Measurements from ENCODE around the gene ZBTB17. TPM values are rescaled to one million over a fixed set of nuclear protein-coding genes. Genes with fewer than 3 reads are reported as not detected.

The ZBTB17 gene
- total RNA-seq, 1 donor from 2014 or later = 42.2 TPM

DNA sequence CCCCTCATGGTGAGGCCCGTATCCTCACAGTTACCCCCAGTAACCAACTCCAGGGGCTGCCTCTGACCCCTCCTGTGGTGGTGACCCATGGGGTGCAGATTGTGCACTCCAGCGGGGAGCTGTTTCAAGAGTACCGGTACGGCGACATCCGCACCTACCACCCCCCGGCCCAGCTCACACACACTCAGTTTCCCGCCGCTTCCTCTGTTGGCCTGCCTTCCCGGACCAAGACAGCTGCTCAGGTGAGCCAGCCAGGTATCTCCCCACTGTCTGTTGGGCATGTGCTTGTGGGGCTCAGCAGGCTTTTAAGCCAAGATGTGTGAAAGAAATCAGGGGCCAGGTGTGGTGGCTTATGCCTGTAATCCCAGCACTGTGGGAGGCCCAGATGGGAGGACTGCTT lies 39.9 kb downstream of the ZBTB17 start:
- Mint-ChIP-seq H3K4me1 (ENCODE audit: unreplicated experiment) (no peaks in the 10 kb centered on the region), H3K4me3 (no peak overlapping the region), H3K36me3 (peaks cover 34% of the 10 kb centered on the region), H3K9me3 (no peaks in the 10 kb centered on the region), H3K27ac (no peak overlapping the region), H3K27me3 (no peaks in the 10 kb centered on the region)
- TF ChIP-seq, protein P1, sequence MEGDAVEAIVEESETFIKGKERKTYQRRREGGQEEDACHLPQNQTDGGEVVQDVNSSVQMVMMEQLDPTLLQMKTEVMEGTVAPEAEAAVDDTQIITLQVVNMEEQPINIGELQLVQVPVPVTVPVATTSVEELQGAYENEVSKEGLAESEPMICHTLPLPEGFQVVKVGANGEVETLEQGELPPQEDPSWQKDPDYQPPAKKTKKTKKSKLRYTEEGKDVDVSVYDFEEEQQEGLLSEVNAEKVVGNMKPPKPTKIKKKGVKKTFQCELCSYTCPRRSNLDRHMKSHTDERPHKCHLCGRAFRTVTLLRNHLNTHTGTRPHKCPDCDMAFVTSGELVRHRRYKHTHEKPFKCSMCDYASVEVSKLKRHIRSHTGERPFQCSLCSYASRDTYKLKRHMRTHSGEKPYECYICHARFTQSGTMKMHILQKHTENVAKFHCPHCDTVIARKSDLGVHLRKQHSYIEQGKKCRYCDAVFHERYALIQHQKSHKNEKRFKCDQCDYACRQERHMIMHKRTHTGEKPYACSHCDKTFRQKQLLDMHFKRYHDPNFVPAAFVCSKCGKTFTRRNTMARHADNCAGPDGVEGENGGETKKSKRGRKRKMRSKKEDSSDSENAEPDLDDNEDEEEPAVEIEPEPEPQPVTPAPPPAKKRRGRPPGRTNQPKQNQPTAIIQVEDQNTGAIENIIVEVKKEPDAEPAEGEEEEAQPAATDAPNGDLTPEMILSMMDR (conservative IDR thresholded peaks at IDR 0.05) = no peak
- peak; percentile 60 for DNase-seq (ENCODE audit: extremely low spot score, unreplicated experiment)

GRCh38 chr1:15935056-15935950 lies 40.6 kb downstream of the ZBTB17 start:
- peak; percentile 67 for DNase-seq (ENCODE audit: extremely low spot score, unreplicated experiment)
- H3K9me3 Mint-ChIP-seq = no peaks in the 10 kb centered on the region
- H3K27me3 Mint-ChIP-seq = no peaks in the 10 kb centered on the region
- H3K27ac Mint-ChIP-seq = no peak overlapping the region
- TF ChIP-seq, protein P1 (conservative IDR thresholded peaks at IDR 0.05) = no peak
- no peaks in the 10 kb centered on the region for H3K4me1 Mint-ChIP-seq (ENCODE audit: unreplicated experiment)
- no peak overlapping the region for H3K4me3 Mint-ChIP-seq
- peaks cover 40% of the 10 kb centered on the region for H3K36me3 Mint-ChIP-seq

- no peaks in the 10 kb centered on the region for H3K27me3 Mint-ChIP-seq
- H3K27ac Mint-ChIP-seq = no peak overlapping the region
- peak; percentile 66 for DNase-seq (ENCODE audit: extremely low spot score, unreplicated experiment)
- no peaks in the 10 kb centered on the region for H3K9me3 Mint-ChIP-seq
- H3K4me1 Mint-ChIP-seq (ENCODE audit: unreplicated experiment) = no peaks in the 10 kb centered on the region
- H3K36me3 Mint-ChIP-seq = peaks cover 41% of the 10 kb centered on the region
- H3K4me3 Mint-ChIP-seq = no peak overlapping the region
- TF ChIP-seq, protein P1 (conservative IDR thresholded peaks at IDR 0.05) = no peak
Observed at GRCh38 chr1:15934211-15935055, 41.5 kb downstream of the ZBTB17 start.

DNA sequence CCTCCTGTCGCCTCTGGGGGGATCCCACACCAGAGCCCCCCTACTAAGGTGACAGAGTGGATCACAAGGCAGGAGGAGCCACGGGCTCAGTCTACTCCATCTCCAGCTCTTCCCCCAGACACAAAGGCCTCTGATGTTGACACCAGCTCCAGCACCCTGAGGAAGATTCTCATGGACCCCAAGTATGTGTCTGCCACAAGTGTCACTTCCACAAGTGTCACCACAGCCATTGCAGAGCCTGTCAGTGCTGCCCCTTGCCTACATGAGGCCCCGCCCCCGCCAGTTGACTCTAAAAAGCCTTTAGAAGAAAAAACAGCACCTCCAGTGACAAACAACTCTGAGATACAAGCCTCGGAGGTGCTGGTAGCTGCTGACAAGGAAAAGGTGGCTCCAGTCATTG lies 42.2 kb downstream of the ZBTB17 start:
- TF ChIP-seq, protein P1 (conservative IDR thresholded peaks at IDR 0.05) = no peak
- Mint-ChIP-seq H3K36me3 (peaks cover 46% of the 10 kb centered on the region), H3K4me1 (ENCODE audit: unreplicated experiment) (no peaks in the 10 kb centered on the region), H3K27ac (peak overlapping the region; percentile 26), H3K9me3 (no peaks in the 10 kb centered on the region), H3K4me3 (no peak overlapping the region), H3K27me3 (no peaks in the 10 kb centered on the region)
- peak; percentile 44 for DNase-seq (ENCODE audit: extremely low spot score, unreplicated experiment)

DNA sequence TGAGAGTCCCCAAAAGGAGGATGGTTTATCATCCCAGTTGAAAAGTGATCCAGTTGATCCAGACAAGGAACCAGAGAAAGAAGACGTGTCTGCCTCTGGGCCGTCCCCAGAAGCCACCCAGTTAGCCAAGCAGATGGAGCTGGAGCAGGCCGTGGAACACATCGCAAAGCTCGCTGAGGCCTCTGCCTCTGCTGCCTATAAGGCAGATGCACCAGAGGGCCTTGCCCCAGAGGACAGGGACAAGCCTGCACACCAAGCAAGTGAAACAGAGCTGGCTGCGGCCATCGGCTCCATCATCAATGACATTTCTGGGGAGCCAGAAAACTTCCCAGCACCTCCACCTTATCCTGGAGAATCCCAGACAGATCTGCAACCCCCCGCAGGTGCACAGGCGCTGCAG lies 43.3 kb downstream of the ZBTB17 start:
- no peak overlapping the region for H3K4me3 Mint-ChIP-seq
- H3K36me3 Mint-ChIP-seq = peaks cover 52% of the 10 kb centered on the region

More for the DNA sequence above, 43.3 kb downstream of the ZBTB17 start:
- no peak overlapping the region for H3K27ac Mint-ChIP-seq
- no peaks in the 10 kb centered on the region for H3K4me1 Mint-ChIP-seq (ENCODE audit: unreplicated experiment)
- TF ChIP-seq, protein P1 (conservative IDR thresholded peaks at IDR 0.05) = no peak
- H3K9me3 Mint-ChIP-seq = no peaks in the 10 kb centered on the region
- no peak for DNase-seq (ENCODE audit: extremely low spot score, unreplicated experiment)
- no peaks in the 10 kb centered on the region for H3K27me3 Mint-ChIP-seq

Measured in type B pancreatic cell (in vitro differentiated cells).